ENCODE measurements around the gene MCTP1.

GRCh38 chr5:95081982-95082381 lies 202.9 kb downstream of the MCTP1 start:
- TF ChIP-seq, protein P1, sequence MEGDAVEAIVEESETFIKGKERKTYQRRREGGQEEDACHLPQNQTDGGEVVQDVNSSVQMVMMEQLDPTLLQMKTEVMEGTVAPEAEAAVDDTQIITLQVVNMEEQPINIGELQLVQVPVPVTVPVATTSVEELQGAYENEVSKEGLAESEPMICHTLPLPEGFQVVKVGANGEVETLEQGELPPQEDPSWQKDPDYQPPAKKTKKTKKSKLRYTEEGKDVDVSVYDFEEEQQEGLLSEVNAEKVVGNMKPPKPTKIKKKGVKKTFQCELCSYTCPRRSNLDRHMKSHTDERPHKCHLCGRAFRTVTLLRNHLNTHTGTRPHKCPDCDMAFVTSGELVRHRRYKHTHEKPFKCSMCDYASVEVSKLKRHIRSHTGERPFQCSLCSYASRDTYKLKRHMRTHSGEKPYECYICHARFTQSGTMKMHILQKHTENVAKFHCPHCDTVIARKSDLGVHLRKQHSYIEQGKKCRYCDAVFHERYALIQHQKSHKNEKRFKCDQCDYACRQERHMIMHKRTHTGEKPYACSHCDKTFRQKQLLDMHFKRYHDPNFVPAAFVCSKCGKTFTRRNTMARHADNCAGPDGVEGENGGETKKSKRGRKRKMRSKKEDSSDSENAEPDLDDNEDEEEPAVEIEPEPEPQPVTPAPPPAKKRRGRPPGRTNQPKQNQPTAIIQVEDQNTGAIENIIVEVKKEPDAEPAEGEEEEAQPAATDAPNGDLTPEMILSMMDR (IDR thresholded peaks at IDR 0.05 in 2 of 3, conservative IDR thresholded peaks at IDR 0.05 in 1 of 3; ENCODE audit: borderline replicate concordance in 1 of 3, insufficient read depth in 1 of 3, low read depth in 2 of 3, low read length in 2 of 3) = no peak
- TF ChIP-seq POLR2AphosphoS5 (IDR thresholded peaks at IDR 0.05; ENCODE audit: low read depth, low read length) = no peak

Measured in HCT116 (cell line).